PC-3 (cell line): ENCODE results near the gene TMEM163. TPM values are rescaled to one million over a fixed set of nuclear protein-coding genes. Genes with fewer than 3 reads are reported as not detected.

Experiments
- ATAC-seq: fragments of 200-7000 bp; cut with Tn5 transposase; 2 replicates; pipeline ENCODE4 v1.9.1; 2020; ENCODE audit warnings: mild to moderate bottlenecking, moderate library complexity
- BruUV-seq: library from RNA; stranded (reverse); fragments of 400-500 nt; replicated peaks from 2 replicates; lab custom pipeline; 2021; lab: Mats Ljungman, UMichigan
- CTCF ChIA-PET: fragments of 300-600 bp; sonication (Branson Sonifier 250); formaldehyde crosslinking; loops from one replicate; lab custom pipeline; 2022; ENCODE audit warnings: antibody characterized with exemption; lab: Charles Lee
- POLR2A ChIA-PET: fragments of 300-600 bp; sonication (Branson Sonifier 250); formaldehyde crosslinking; loops from one replicate; lab custom pipeline; 2022; ENCODE audit warnings: antibody characterized with exemption; ENCODE audit not compliant: unreplicated experiment; lab: Charles Lee
- DNase-seq: peaks from one replicate; pipeline ENCODE4 v3.0.0-alpha.2; 2015
- H2AFZ ChIP-seq: fragments of 300-600 bp; sonication (generic); 2 replicates; pipeline ENCODE4 v1.6.0; 2016; ENCODE audit warnings: antibody characterized with exemption, low read length
- H3F3A ChIP-seq: fragments of 300-600 bp; sonication (generic); one replicate; pipeline ENCODE4 v1.6.0; 2017; ENCODE audit warnings: antibody characterized with exemption, low read length, control low read depth, mild to moderate bottlenecking; ENCODE audit not compliant: unreplicated experiment
- H3K27ac ChIP-seq: fragments of 300-600 bp; sonication (generic); 2 replicates; pipeline ENCODE4 v1.5.1; 2016; ENCODE audit warnings: mild to moderate bottlenecking, low read length
- H3K27me3 ChIP-seq: fragments of 300-600 bp; sonication (generic); 2 replicates; pipeline ENCODE4 v1.6.1; 2016; ENCODE audit warnings: low read length, mixed read lengths
- H3K36me3 ChIP-seq: fragments of 300-600 bp; sonication (generic); 2 replicates; pipeline ENCODE4 v1.6.1; 2016; ENCODE audit warnings: low read depth, mixed run types, low read length, mixed read lengths
- H3K4me1 ChIP-seq: fragments of 300-600 bp; sonication (generic); 2 replicates; pipeline ENCODE4 v1.5.1; 2016; ENCODE audit warnings: low read length; ENCODE audit not compliant: insufficient read depth
- H3K4me2 ChIP-seq: fragments of 300-600 bp; sonication (generic); 2 replicates; pipeline ENCODE4 v1.6.0; 2016; ENCODE audit warnings: low read length
- H3K4me3 ChIP-seq: fragments of 300-600 bp; sonication (generic); 2 replicates; pipeline ENCODE4 v1.5.1; 2016; ENCODE audit warnings: mild to moderate bottlenecking, low read length, mixed read lengths
- H3K79me2 ChIP-seq: fragments of 300-600 bp; sonication (generic); 2 replicates; pipeline ENCODE4 v1.6.1; 2017; ENCODE audit warnings: low read length, mixed read lengths
- H3K9ac ChIP-seq: fragments of 300-600 bp; sonication (generic); 2 replicates; pipeline ENCODE4 v1.6.0; 2016; ENCODE audit warnings: mild to moderate bottlenecking, low read length
- H3K9me2 ChIP-seq: fragments of 300-600 bp; sonication (generic); replicated peaks from 2 replicates; pipeline ENCODE4 v1.6.1; 2016; ENCODE audit warnings: mixed run types, low read length, mixed read lengths
- H3K9me3 ChIP-seq: fragments of 300-600 bp; sonication (generic); 2 replicates; pipeline ENCODE4 v1.6.1; 2016; ENCODE audit warnings: low read length, mixed read lengths
- H4K20me1 ChIP-seq: fragments of 300-600 bp; sonication (generic); 2 replicates; pipeline ENCODE4 v1.6.1; 2016; ENCODE audit warnings: low read length, mixed read lengths
- EZH2 ChIP-seq: fragments of 300-600 bp; sonication (generic); IDR thresholded peaks from one replicate; pipeline ENCODE4 v1.6.1; 2017; ENCODE audit warnings: antibody characterized with exemption, mild to moderate bottlenecking, low read length; ENCODE audit not compliant: unreplicated experiment
- EZH2phosphoT487 ChIP-seq: fragments of 300-600 bp; sonication (generic); IDR thresholded peaks from 2 replicates; pipeline ENCODE4 v1.6.1; 2018; ENCODE audit warnings: mild to moderate bottlenecking, antibody characterized with exemption, low read length, borderline replicate concordance
- intact Hi-C: fragments of 100-400 bp; cut with micrococcal nuclease; formaldehyde crosslinking; loops from 2 replicates; pipeline ENCODE4 v1.9.0; 2023
- total RNA-seq: library from RNA; depleted of rRNA; stranded (reverse); fragments of >200 nt; gene quantifications from 2 replicates; pipeline ENCODE4 v1.2.3, GENCODE V29; 2014
- TF ChIP-seq, protein P1 (sequence below): fragments of 300-600 bp; sonication (generic); conservative IDR thresholded peaks from 2 replicates; pipeline ENCODE4 v1.5.1; 2017; ENCODE audit warnings: antibody characterized with exemption, low read depth, mild to moderate bottlenecking, low read length

TMEM163 gene
- total RNA-seq, 1 experiment from 2014 or later = 0.47 TPM

DNA sequence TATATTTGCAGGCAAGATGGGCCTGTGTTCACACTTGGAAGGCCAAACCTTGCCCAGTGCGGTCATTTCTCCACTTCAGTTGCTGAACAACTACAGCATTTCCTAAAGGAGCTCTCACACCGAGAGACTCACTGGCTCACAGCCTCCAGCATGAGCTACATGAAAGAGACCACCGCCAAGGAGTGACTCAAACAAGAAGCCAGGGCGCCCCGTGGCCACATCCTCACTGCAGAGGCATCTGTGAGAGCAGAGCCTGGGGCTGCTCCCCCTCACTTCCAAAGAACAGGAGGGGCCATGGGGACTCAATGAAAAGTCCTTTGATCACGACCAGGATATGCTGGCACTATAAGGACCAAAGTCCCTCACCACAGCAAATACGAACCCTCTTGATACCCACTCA, 50.0 kb downstream of the TMEM163 start:
- H3K79me2 ChIP-seq = no peaks in the 10 kb centered on the region
- BruUV-seq = no TSS peak
- no peaks in the 10 kb centered on the region for H3K36me3 ChIP-seq
- H3K9me3 ChIP-seq = no peaks in the 10 kb centered on the region
- H3K27ac ChIP-seq = no peak overlapping the region
- H3F3A ChIP-seq = no peaks in the 10 kb centered on the region
- TF ChIP-seq, protein P1, sequence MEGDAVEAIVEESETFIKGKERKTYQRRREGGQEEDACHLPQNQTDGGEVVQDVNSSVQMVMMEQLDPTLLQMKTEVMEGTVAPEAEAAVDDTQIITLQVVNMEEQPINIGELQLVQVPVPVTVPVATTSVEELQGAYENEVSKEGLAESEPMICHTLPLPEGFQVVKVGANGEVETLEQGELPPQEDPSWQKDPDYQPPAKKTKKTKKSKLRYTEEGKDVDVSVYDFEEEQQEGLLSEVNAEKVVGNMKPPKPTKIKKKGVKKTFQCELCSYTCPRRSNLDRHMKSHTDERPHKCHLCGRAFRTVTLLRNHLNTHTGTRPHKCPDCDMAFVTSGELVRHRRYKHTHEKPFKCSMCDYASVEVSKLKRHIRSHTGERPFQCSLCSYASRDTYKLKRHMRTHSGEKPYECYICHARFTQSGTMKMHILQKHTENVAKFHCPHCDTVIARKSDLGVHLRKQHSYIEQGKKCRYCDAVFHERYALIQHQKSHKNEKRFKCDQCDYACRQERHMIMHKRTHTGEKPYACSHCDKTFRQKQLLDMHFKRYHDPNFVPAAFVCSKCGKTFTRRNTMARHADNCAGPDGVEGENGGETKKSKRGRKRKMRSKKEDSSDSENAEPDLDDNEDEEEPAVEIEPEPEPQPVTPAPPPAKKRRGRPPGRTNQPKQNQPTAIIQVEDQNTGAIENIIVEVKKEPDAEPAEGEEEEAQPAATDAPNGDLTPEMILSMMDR = no peak
- TF ChIP-seq EZH2 (no peak), EZH2phosphoT487 (no peak)
- no peak overlapping the region for H3K9ac ChIP-seq
- POLR2A ChIA-PET = no interaction called here
- H3K4me2 ChIP-seq = no peak overlapping the region
- DNase-seq (no peak), ATAC-seq (no peak)
- H2AFZ ChIP-seq = no peak overlapping the region
- intact Hi-C loops = no loop called here
- no peaks in the 10 kb centered on the region for H4K20me1 ChIP-seq
- no peaks in the 10 kb centered on the region for H3K27me3 ChIP-seq
- peaks cover 11% of the 10 kb centered on the region for H3K4me1 ChIP-seq
- H3K4me3 ChIP-seq = no peak overlapping the region
- CTCF ChIA-PET = no interaction called here
- no peaks in the 10 kb centered on the region for H3K9me2 ChIP-seq

DNA sequence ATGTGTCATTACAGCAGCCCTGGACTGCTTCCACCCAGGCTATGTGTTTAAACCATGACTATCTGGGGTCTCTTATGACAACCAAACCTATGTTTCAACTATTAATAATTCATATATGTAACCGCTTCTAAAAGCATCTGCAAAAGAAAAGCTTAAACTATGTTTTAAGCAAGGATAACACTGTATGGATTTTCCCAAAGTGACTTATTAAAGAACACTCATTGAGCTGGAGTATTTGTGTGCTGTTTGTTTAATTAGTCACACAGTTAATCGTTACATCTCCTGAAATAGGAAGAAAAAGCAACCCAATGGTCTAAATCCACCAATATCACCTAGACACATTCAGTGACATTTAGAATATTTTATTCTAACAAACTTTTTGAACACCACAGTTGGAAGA, 51.3 kb downstream of the TMEM163 start:
- no peaks in the 10 kb centered on the region for H3K36me3 ChIP-seq
- no peak overlapping the region for H3K27ac ChIP-seq
- DNase-seq (peak; percentile 44), ATAC-seq (peak; percentile 76)
- peaks cover 11% of the 10 kb centered on the region for H3K4me1 ChIP-seq
- no peaks in the 10 kb centered on the region for H3K9me3 ChIP-seq
- no peaks in the 10 kb centered on the region for H3K79me2 ChIP-seq
- no peak for TF ChIP-seq EZH2
- no peaks in the 10 kb centered on the region for H3K27me3 ChIP-seq
- H3F3A ChIP-seq = no peaks in the 10 kb centered on the region
- CTCF ChIA-PET = interaction anchor here (0.5 kb wide), 1 partner anchor 9 kb away, joined by 5 read pairs; no protein-coding TSS in a partner anchor
- no peak overlapping the region for H3K4me3 ChIP-seq
- H3K4me2 ChIP-seq = peak overlapping the region; percentile 17
- H2AFZ ChIP-seq = no peak overlapping the region
- no peak overlapping the region for H3K9ac ChIP-seq
- POLR2A ChIA-PET = no interaction called here
- H3K9me2 ChIP-seq = no peaks in the 10 kb centered on the region
- no peaks in the 10 kb centered on the region for H4K20me1 ChIP-seq
- BruUV-seq = no TSS peak
- intact Hi-C loops = no loop called here

DNA sequence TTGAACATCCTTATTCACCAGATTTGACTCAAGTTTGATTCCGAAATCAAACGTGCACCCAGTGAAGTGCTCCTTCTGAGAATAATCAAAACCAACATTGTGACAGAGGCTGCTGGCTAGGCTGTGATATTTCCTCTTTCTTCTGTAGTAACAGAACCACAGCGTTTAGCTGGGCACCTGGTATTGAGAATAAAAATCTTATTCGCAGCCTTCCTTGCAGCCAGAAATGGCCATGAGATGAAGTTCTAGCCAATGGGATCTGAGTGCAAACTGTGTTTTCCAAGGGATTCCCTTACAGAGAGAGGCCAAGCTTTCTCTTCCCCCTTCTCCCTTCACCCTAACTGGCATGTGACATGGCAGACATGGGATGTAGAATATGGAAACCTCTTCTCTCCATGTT, 51.7 kb downstream of the TMEM163 start:
- Histone ChIP-seq H3F3A (no peaks in the 10 kb centered on the region), H3K9me3 (no peaks in the 10 kb centered on the region), H2AFZ (no peak overlapping the region), H3K36me3 (no peaks in the 10 kb centered on the region), H3K9me2 (no peaks in the 10 kb centered on the region), H3K4me1 (peaks cover 11% of the 10 kb centered on the region), H3K4me2 (peak overlapping the region; percentile 17; the same call in 1 of the 2 replicates), H3K4me3 (no peak overlapping the region), H3K79me2 (no peaks in the 10 kb centered on the region), H4K20me1 (no peaks in the 10 kb centered on the region), H3K9ac (no peak overlapping the region), H3K27ac (no peak overlapping the region), H3K27me3 (no peaks in the 10 kb centered on the region)
- DNase-seq (no peak), ATAC-seq (no peak)
- intact Hi-C loops = no loop called here
- ChIA-PET CTCF (no interaction called here), POLR2A (no interaction called here)
- BruUV-seq = no TSS peak
- no peak for TF ChIP-seq EZH2
- TF ChIP-seq, protein P1 = no peak
- TF ChIP-seq EZH2phosphoT487 = no peak
